K562 (cell line): ENCODE data around the gene SORCS2.

Source experiments
- BMI1 ChIP-seq: fragments of 150-350 bp; IDR thresholded peaks from 2 replicates; pipeline ENCODE4 v1.6.1; 2014; ENCODE audit warnings: low read length
- LARP7 ChIP-seq: fragments of 450-650 bp; IDR thresholded peaks from 2 replicates; pipeline ENCODE4 v1.6.1; 2016
- POLR2AphosphoS5 ChIP-seq: IDR thresholded peaks from 2 replicates; pipeline ENCODE4 v1.6.1; 2011; ENCODE audit warnings: mild to moderate bottlenecking, low read depth, low read length, moderate library complexity; ENCODE audit not compliant: control insufficient read depth, insufficient read depth
- POLR2H ChIP-seq: IDR thresholded peaks from 2 replicates; pipeline ENCODE4 v1.6.1; 2016; ENCODE audit warnings: missing genetic modification characterization, low read depth, mild to moderate bottlenecking, control low read depth, missing compliant biosample characterization, moderate library complexity
- SP2 ChIP-seq: IDR thresholded peaks from 2 replicates; pipeline ENCODE4 v1.6.1; 2011; ENCODE audit warnings: mild to moderate bottlenecking, low read depth, low read length, moderate library complexity; ENCODE audit not compliant: poor library complexity, severe bottlenecking; ENCODE audit errors: extremely low read depth
- TFAM ChIP-seq: fragments of 250-450 bp; sonication (Bioruptor Pico); conservative IDR thresholded peaks from 2 replicates; pipeline ENCODE4 v1.5.0; 2021; ENCODE audit warnings: mild to moderate bottlenecking, moderate library complexity
- ZNF133 ChIP-seq: fragments of 250-450 bp; sonication (Bioruptor Pico); IDR thresholded peaks from 2 replicates; pipeline ENCODE4 v1.4.0; 2020; ENCODE audit warnings: mild to moderate bottlenecking
- ZNF274 ChIP-seq: IDR thresholded peaks from 2 replicates; pipeline ENCODE4 v1.6.1; 2011; ENCODE audit warnings: low read depth, mild to moderate bottlenecking, low read length, moderate library complexity, borderline replicate concordance
- TF ChIP-seq, protein P1 (sequence below), 3 experiments: IDR thresholded peaks in 2 of 3; conservative IDR thresholded peaks in 1 of 3; 2 replicates each; pipeline ENCODE4 v1.5.1; 2011 to 2012; ENCODE audit warnings: low read length in 3 of 3, mild to moderate bottlenecking in 3 of 3, control low read depth in 2 of 3, improper control_type of control experiment in 1 of 3, inconsistent platforms in 1 of 3, low read depth in 1 of 3, mixed read lengths in 1 of 3, moderate library complexity in 1 of 3; ENCODE audit not compliant: insufficient read depth in 2 of 3
- TF ChIP-seq, protein P2 (sequence below): sonication (generic); formaldehyde crosslinking; IDR thresholded peaks from 2 replicates; pipeline ENCODE4 v1.4.0; 2020; ENCODE audit warnings: mild to moderate bottlenecking, missing genetic modification reagents
- TF ChIP-seq, protein P3 (sequence below): fragments of 250-450 bp; sonication (Bioruptor Pico); IDR thresholded peaks from 2 replicates; pipeline ENCODE4 v1.4.0; 2020; ENCODE audit warnings: mild to moderate bottlenecking, moderate library complexity

DNA sequence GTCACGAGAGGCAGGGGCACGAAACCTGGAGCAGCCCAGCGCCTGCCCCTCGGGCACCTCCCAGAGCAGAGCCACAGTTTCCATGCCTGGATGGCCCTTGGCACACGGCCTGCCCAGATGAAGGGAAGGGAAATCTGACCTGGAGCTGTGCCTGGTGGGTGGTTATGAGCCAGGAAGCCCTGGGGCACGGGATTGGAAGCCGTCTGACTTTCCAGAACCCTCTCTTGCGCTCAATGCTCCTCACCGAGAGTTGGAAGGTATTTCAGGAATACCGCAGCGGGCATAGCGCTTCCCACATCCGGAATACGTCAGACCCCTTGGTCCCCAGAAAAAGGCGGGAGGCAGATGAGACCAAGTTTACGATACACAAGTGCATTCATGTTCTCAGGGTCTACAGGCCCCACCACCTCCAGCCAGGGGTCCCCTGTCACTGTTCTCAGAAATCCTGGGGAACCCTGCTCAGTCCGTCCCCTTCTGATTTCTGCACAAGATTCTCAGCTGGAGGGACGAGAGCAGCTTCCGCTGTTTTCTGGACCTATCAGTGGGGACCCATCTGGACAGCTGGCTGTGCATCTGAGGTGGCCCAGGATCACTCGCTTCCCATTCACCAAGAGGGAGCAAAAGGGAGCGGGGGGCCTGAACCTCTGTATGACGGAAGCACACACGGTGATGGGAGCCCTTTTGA, 574.5 kb downstream of the SORCS2 start:
- TF ChIP-seq ZNF133, result no peak
- TF ChIP-seq SP2, result no peak
- TF ChIP-seq, protein P1, sequence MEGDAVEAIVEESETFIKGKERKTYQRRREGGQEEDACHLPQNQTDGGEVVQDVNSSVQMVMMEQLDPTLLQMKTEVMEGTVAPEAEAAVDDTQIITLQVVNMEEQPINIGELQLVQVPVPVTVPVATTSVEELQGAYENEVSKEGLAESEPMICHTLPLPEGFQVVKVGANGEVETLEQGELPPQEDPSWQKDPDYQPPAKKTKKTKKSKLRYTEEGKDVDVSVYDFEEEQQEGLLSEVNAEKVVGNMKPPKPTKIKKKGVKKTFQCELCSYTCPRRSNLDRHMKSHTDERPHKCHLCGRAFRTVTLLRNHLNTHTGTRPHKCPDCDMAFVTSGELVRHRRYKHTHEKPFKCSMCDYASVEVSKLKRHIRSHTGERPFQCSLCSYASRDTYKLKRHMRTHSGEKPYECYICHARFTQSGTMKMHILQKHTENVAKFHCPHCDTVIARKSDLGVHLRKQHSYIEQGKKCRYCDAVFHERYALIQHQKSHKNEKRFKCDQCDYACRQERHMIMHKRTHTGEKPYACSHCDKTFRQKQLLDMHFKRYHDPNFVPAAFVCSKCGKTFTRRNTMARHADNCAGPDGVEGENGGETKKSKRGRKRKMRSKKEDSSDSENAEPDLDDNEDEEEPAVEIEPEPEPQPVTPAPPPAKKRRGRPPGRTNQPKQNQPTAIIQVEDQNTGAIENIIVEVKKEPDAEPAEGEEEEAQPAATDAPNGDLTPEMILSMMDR (IDR thresholded peaks at IDR 0.05 in 2 of 3, conservative IDR thresholded peaks at IDR 0.05 in 1 of 3; ENCODE audit: insufficient read depth in 2 of 3, low read depth in 1 of 3, low read length in 3 of 3), result no peak
- TF ChIP-seq TFAM, result no peak
- TF ChIP-seq POLR2AphosphoS5, result no peak
- TF ChIP-seq LARP7, result no peak
- no peak for TF ChIP-seq ZNF274
- TF ChIP-seq BMI1, result no peak
- TF ChIP-seq, protein P2, sequence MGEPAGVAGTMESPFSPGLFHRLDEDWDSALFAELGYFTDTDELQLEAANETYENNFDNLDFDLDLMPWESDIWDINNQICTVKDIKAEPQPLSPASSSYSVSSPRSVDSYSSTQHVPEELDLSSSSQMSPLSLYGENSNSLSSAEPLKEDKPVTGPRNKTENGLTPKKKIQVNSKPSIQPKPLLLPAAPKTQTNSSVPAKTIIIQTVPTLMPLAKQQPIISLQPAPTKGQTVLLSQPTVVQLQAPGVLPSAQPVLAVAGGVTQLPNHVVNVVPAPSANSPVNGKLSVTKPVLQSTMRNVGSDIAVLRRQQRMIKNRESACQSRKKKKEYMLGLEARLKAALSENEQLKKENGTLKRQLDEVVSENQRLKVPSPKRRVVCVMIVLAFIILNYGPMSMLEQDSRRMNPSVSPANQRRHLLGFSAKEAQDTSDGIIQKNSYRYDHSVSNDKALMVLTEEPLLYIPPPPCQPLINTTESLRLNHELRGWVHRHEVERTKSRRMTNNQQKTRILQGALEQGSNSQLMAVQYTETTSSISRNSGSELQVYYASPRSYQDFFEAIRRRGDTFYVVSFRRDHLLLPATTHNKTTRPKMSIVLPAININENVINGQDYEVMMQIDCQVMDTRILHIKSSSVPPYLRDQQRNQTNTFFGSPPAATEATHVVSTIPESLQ, result no peak
- no peak for TF ChIP-seq POLR2H (tag)
- TF ChIP-seq, protein P3, sequence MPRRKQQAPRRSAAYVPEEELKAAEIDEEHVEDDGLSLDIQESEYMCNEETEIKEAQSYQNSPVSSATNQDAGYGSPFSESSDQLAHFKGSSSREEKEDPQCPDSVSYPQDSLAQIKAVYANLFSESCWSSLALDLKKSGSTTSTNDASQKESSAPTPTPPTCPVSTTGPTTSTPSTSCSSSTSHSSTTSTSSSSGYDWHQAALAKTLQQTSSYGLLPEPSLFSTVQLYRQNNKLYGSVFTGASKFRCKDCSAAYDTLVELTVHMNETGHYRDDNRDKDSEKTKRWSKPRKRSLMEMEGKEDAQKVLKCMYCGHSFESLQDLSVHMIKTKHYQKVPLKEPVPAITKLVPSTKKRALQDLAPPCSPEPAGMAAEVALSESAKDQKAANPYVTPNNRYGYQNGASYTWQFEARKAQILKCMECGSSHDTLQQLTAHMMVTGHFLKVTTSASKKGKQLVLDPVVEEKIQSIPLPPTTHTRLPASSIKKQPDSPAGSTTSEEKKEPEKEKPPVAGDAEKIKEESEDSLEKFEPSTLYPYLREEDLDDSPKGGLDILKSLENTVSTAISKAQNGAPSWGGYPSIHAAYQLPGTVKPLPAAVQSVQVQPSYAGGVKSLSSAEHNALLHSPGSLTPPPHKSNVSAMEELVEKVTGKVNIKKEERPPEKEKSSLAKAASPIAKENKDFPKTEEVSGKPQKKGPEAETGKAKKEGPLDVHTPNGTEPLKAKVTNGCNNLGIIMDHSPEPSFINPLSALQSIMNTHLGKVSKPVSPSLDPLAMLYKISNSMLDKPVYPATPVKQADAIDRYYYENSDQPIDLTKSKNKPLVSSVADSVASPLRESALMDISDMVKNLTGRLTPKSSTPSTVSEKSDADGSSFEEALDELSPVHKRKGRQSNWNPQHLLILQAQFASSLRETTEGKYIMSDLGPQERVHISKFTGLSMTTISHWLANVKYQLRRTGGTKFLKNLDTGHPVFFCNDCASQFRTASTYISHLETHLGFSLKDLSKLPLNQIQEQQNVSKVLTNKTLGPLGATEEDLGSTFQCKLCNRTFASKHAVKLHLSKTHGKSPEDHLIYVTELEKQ, result no peak
